Inferior parietal cortex (tissue), 1 donor: ENCODE data around the gene BLOC1S5.
A peak's percentile ranks its signal among the peaks of the same experiment; 100 is the strongest.
"Not testable (repeated sequence)": the region's sequence is repeated elsewhere in the genome, so short reads cannot be mapped to it uniquely, and the experiment has no call there.

Source experiments
- DNase-seq: peaks from one replicate; pipeline ENCODE4 v3.0.0-alpha.2; 2016; ENCODE audit errors: extremely low spot score

Gene BLOC1S5

GRCh38 chr6:7992002-7992815 lies 72.0 kb downstream of the BLOC1S5 start:
- DNase-seq = peak; percentile 52

GRCh38 chr6:7991536-7991935 lies 72.7 kb downstream of the BLOC1S5 start:
- DNase-seq = no peak

- no peak for DNase-seq
Measured at GRCh38 chr6:7986219-7986618, 78.0 kb downstream of the BLOC1S5 start.

GRCh38 chr6:7983967-7984366 lies 80.2 kb downstream of the BLOC1S5 start:
- not testable (repeated sequence) for DNase-seq

GRCh38 chr6:7979831-7980230 lies 84.4 kb downstream of the BLOC1S5 start:
- DNase-seq = no peak

DNA sequence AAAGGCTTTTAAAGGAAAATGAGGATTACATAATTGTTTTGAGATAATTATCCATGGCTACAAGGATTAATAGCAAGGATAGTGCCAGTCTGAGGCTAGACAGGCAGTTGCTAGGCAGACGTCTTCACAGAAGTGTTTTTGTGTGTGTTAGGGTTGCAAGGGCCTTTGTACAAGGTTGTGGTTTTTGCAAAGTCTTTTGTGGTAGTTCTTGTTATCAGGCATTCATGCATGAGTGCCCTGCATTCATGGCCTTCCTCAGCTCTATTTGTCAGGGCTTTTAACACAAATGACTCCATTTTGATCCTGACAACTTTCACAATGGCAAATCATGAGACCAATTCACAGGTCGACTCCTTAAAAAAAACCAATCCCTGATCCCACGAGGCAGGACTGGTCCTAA lies 85.5 kb downstream of the BLOC1S5 start:
- DNase-seq = no peak

GRCh38 chr6:7976485-7977056 lies 87.6 kb downstream of the BLOC1S5 start:
- no peak for DNase-seq

DNA sequence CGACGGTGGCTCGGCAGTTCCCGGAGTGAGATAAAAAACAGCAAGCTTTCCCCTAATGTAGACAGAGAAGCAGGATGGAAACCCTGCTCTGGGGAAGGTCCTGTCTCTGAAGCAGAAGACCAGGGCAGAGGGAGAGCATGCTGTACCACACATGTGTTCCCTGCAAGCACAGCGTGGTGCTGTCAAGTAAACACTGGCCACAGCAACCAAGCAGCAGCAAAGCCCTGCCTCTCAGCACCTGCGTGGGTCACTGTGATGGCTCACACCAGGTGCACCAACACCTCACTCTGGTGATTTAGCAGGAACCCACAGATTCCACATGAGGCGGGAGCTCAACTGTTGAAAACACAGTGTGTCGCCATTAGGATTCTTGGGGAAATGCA lies 88.4 kb downstream of the BLOC1S5 start:
- DNase-seq = no peak

GRCh38 chr6:7974938-7975763 lies 89.0 kb downstream of the BLOC1S5 start:
- DNase-seq = peak; percentile 89

DNA sequence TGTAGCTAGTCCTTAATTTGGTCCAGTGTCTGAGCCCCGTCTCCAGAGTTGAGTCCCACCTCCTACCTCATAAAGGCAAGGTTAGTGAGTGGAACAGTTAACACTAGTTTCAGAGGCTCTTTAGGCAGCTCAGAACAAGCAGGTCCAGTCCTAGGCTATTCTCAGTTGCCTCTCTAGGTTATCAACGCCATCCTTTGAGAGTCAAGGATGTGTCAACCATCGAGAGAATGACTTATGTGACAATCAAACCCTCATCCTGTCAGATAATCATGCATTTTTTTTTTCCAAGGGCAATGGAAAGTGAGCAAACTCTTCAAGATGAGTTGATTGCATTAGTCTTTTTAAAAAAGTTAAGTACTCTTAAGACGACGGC lies 89.6 kb downstream of the BLOC1S5 start:
- DNase-seq = peak; percentile 15

DNA sequence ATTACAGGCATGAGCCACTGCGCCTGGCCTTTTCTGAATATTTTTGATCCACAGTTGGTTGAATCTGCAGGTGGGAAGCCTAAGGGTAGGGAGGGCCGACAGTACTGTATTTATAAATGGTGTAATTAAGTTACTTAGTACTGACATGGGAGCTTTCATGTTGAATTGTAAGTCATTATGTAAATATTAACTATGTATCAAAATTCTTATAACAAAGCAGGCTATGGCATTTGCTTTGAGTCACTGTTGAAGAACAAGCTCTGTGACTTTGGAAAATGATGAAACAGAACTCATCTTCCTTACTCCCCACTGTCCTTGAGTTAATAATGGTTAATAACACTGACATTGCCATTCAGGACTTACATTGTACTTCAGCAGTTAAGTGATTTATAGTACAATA lies 90.6 kb downstream of the BLOC1S5 start:
- DNase-seq = no peak

GRCh38 chr6:7971499-7971898 lies 92.7 kb downstream of the BLOC1S5 start:
- DNase-seq = no peak

GRCh38 chr6:7970616-7971015 lies 93.6 kb downstream of the BLOC1S5 start:
- no peak for DNase-seq
